Endothelial cell of umbilical vein (primary cell): ENCODE results near the gene POU2F3. TPM values are rescaled to one million over a fixed set of nuclear protein-coding genes. Genes with fewer than 3 reads are reported as not detected.

Source experiments
- BruUV-seq: library from RNA; stranded (reverse); fragments of 400-500 nt; replicated peaks from 2 replicates; lab custom pipeline; 2021; lab: Mats Ljungman, UMichigan
- CTCF ChIA-PET: fragments of 300-600, 350-600 bp; sonication (Branson Sonifier 250); formaldehyde crosslinking; loops from one replicate; lab custom pipeline; 2021; ENCODE audit warnings: antibody characterized with exemption, inconsistent platforms; lab: Charles Lee
- POLR2A ChIA-PET: fragments of 300-600, 350-600 bp; sonication (Branson Sonifier 250); formaldehyde crosslinking; loops from one replicate; lab custom pipeline; 2021; ENCODE audit warnings: antibody characterized with exemption, inconsistent platforms; lab: Charles Lee
- DNase-seq: peaks from one replicate; pipeline ENCODE4 v3.0.0-alpha.2; 2011; ENCODE audit warnings: low read depth, low spot score
- FAIRE-seq: peaks from 2 replicates; lab custom pipeline; 2011; peaks lifted over from hg19 to GRCh38; lab: Jason Lieb, UNC
- H2AFZ ChIP-seq: 2 replicates; pipeline ENCODE4 v1.6.0; 2012; ENCODE audit warnings: low read depth, low read length, control low read depth, inconsistent platforms
- H3K27ac ChIP-seq: 2 replicates; pipeline ENCODE4 v1.5.1; 2011; ENCODE audit warnings: low read depth, mild to moderate bottlenecking, control low read depth, low read length, moderate library complexity; ENCODE audit not compliant: insufficient read depth
- H3K27me3 ChIP-seq, 2 experiments: 2 replicates each; pipeline versions ENCODE4 v1.6.0 to v1.6.1; 2011; ENCODE audit warnings: low read length in 2 of 2, mixed read lengths in 1 of 2; ENCODE audit not compliant: control insufficient read depth in 2 of 2, insufficient read depth in 2 of 2
- H3K36me3 ChIP-seq, 2 experiments: 2 replicates in 1 of 2; 3 replicates in 1 of 2; pipeline ENCODE4 v1.5.1; 2011; ENCODE audit warnings: low read length in 2 of 2, mild to moderate bottlenecking in 1 of 2, moderate library complexity in 1 of 2; ENCODE audit not compliant: control insufficient read depth in 2 of 2, insufficient read depth in 2 of 2; ENCODE audit errors: extremely low read depth in 1 of 2
- H3K4me1 ChIP-seq: 3 replicates; pipeline ENCODE4 v1.5.1; 2011; ENCODE audit warnings: mild to moderate bottlenecking, low read length; ENCODE audit not compliant: control insufficient read depth, insufficient read depth; ENCODE audit errors: extremely low read depth
- H3K4me2 ChIP-seq: 2 replicates; pipeline ENCODE4 v1.6.1; 2011; ENCODE audit warnings: low read length, control low read depth, mixed read lengths; ENCODE audit not compliant: insufficient read depth
- H3K4me3 ChIP-seq, 3 experiments: fragments of 200-600 bp in 1 of 3; sonication (generic), shearing (Covaris generic) in 1 of 3; replicated peaks in 1 of 3; 2 replicates each; pipeline ENCODE4 v1.5.1; 2011 to 2016; ENCODE audit warnings: control low read depth in 3 of 3, low read length in 3 of 3, mild to moderate bottlenecking in 2 of 3, inconsistent platforms in 1 of 3, low read depth in 1 of 3, moderate library complexity in 1 of 3; ENCODE audit not compliant: insufficient read depth in 1 of 3
- H3K79me2 ChIP-seq: 2 replicates; pipeline ENCODE4 v1.6.0; 2012; ENCODE audit warnings: low read length, inconsistent platforms; ENCODE audit not compliant: control insufficient read depth, insufficient read depth
- H3K9ac ChIP-seq: replicated peaks from 2 replicates; pipeline ENCODE3; 2011; ENCODE audit warnings: low read length, control low read depth; ENCODE audit not compliant: insufficient read depth; ENCODE audit errors: extremely low read depth
- H3K9me1 ChIP-seq: replicated peaks from 3 replicates; pipeline ENCODE4 v1.6.0; 2011; ENCODE audit warnings: mild to moderate bottlenecking, low read length; ENCODE audit not compliant: control insufficient read depth, insufficient read depth; ENCODE audit errors: extremely low read depth
- H3K9me3 ChIP-seq: replicated peaks from 2 replicates; pipeline ENCODE4 v1.5.1; 2012; ENCODE audit warnings: low read length, inconsistent platforms; ENCODE audit not compliant: control insufficient read depth, insufficient read depth
- H4K20me1 ChIP-seq: replicated peaks from 2 replicates; pipeline ENCODE3; 2011; ENCODE audit warnings: mild to moderate bottlenecking, low read length; ENCODE audit not compliant: control insufficient read depth, insufficient read depth; ENCODE audit errors: extremely low read depth
- MYC ChIP-seq: IDR thresholded peaks from one replicate; pipeline ENCODE4 v1.6.1; 2011; ENCODE audit warnings: mild to moderate bottlenecking, low read depth, low read length
- dilution Hi-C: fragments of 300-500 bp; cut with MboI; formaldehyde crosslinking; loops from one replicate; pipeline ENCODE4 v1.15.0; 2019; ENCODE audit warnings: low sequenced_read_pairs; ENCODE audit not compliant: extremely low pct_ligation_motif_present
- intact Hi-C: fragments of 100-400 bp; cut with micrococcal nuclease; formaldehyde crosslinking; loops from one replicate; pipeline ENCODE4 v1.10.0; 2022
- polyA plus RNA-seq, 4 experiments: library from polyadenylated mRNA; depleted of rRNA in 3 of 4; stranded (reverse) in 3 of 4; unstranded in 1 of 4; fragments of >200 nt; gene quantifications; 2 replicates each; pipeline versions ENCODE4 v1.2.1 to v1.2.3, GENCODE V29; 2011 to 2012; ENCODE audit warnings: missing spikeins in 1 of 4
- total RNA-seq: library from RNA; stranded (reverse); gene quantifications from 2 replicates; pipeline ENCODE4 v1.2.3, GENCODE V29; 2021
- TF ChIP-seq, protein P1 (sequence below), 2 donors: IDR thresholded peaks; 1 replicate in 1 of 2; 2 replicates in 1 of 2; pipeline ENCODE4 v1.5.1; 2011; ENCODE audit warnings: low read length in 2 of 2, mild to moderate bottlenecking in 2 of 2, moderate library complexity in 2 of 2, control low read depth in 1 of 2, inconsistent platforms in 1 of 2, low read depth in 1 of 2; ENCODE audit not compliant: insufficient read depth in 1 of 2; ENCODE audit errors: extremely low read depth in 1 of 2

POU2F3 gene
- total and polyA plus RNA-seq, 2 donors (not counting 3 experiments of a cell fraction or from before 2014, with no cell fraction given) = 0.06 TPM; not detected in 1

DNA sequence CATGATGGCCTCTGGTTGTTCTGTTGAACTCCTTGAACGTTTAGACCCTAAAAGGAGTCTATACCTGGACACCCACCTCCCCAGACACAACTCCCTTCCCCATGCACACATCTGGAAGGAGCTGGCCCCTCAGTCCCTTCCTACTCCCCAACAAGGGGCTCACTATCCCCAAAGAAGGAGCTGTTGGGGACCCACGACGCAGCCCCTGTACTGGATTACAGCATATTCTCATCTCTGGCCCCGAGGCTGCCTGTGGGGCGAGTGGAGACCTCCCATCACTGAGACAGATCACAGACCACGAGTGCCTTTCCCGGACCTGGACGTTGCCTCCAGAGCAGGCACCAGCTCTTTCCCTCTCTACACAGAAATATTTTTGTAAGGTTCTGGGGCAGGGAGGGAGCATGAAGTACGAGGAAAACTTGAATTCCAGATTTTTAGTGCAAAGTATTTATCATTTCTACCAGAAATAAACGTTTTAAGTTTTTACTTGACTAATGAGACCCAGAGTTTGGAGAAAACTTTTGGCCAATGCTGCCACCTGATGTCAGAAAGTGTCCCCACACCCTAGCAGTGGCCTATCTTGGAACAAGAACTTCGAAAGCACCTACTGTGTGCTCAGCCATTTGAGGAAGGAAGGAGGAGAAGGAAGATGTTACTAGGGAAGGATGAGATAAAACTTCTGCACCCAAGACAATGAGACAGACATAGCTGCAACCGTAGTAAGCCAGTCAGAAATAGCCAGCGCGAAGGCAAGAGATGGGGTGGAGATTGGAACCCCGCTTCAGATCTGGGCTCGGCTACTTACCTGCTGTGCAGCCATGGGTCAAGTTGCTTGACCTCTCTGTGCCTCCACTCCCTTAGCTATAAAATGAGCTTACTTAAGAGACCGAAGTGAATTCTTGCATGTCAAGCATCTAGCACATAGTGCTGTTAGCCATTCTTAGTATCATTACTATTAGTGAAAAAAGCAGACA, 10.2 kb upstream of the POU2F3 start:
- Histone ChIP-seq H3K27me3 (peaks cover 1 to 7% of the 10 kb centered on the region in 2 experiments), H4K20me1 (no peaks in the 10 kb centered on the region), H3K9ac (no peak overlapping the region), H3K9me3 (no peaks in the 10 kb centered on the region), H3K79me2 (no peaks in the 10 kb centered on the region), H3K36me3 (no peaks in the 10 kb centered on the region), H3K27ac (no peak overlapping the region), H3K4me3 (no peak overlapping the region), H2AFZ (no peak overlapping the region), H3K9me1 (no peaks in the 10 kb centered on the region), H3K4me2 (no peak overlapping the region), H3K4me1 (peaks cover 11% of the 10 kb centered on the region)
- TF ChIP-seq, protein P1, sequence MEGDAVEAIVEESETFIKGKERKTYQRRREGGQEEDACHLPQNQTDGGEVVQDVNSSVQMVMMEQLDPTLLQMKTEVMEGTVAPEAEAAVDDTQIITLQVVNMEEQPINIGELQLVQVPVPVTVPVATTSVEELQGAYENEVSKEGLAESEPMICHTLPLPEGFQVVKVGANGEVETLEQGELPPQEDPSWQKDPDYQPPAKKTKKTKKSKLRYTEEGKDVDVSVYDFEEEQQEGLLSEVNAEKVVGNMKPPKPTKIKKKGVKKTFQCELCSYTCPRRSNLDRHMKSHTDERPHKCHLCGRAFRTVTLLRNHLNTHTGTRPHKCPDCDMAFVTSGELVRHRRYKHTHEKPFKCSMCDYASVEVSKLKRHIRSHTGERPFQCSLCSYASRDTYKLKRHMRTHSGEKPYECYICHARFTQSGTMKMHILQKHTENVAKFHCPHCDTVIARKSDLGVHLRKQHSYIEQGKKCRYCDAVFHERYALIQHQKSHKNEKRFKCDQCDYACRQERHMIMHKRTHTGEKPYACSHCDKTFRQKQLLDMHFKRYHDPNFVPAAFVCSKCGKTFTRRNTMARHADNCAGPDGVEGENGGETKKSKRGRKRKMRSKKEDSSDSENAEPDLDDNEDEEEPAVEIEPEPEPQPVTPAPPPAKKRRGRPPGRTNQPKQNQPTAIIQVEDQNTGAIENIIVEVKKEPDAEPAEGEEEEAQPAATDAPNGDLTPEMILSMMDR (IDR thresholded peaks at IDR 0.05; ENCODE audit: extremely low read depth in 1 of 2, insufficient read depth in 1 of 2, low read depth in 1 of 2, low read length in 2 of 2) = peak; percentile 49 to 63
- no peak for TF ChIP-seq MYC
- CTCF ChIA-PET = interaction anchor here (0.8 to 16.4 kb wide), 11 partner anchors 9 to 72 kb away, joined by 3 to 327 read pairs (median 7); partner anchors contain the start of gene OAF
- DNase-seq = peak; percentile 48
- BruUV-seq = no TSS peak
- POLR2A ChIA-PET = interaction anchor here (1.3 kb wide), 1 partner anchor 57 kb away, joined by 3 read pairs; no protein-coding TSS in a partner anchor
- intact Hi-C loops (loop anchor here (1.0 kb wide), 1 partner anchor 57 kb away; no protein-coding TSS in a partner anchor), dilution Hi-C loops (no loop called here)
- FAIRE-seq = no peak
